A549 (cell line): ENCODE measurements around the gene APBB2. TPM values are rescaled to one million over a fixed set of nuclear protein-coding genes. Genes with fewer than 3 reads are reported as not detected.

Experiments used
- ATAC-seq, 2 experiments: fragments of 200-7000 bp in 1 of 2; fragments of >200 bp in 1 of 2; cut with Nextera tagmentation in 1 of 2; cut with Tn5 transposase in 1 of 2; 3 replicates each; pipeline versions ENCODE4 v1.8.0 to v1.9.1; 2018 to 2020; ENCODE audit warnings: mild to moderate bottlenecking in 1 of 2, moderate library complexity in 1 of 2
- CTCF ChIA-PET: fragments of 300-600 bp; sonication (Branson Sonifier 250); formaldehyde crosslinking; extraction: SDS; loops from one replicate; lab custom pipeline; 2021; ENCODE audit warnings: antibody characterized with exemption, inconsistent platforms; lab: Yijun Ruan, JAX
- POLR2A ChIA-PET: fragments of 350-600 bp; formaldehyde crosslinking; extraction: SDS; loops from one replicate; lab custom pipeline; 2021; ENCODE audit warnings: antibody characterized with exemption, inconsistent platforms; lab: Yijun Ruan, JAX
- DNase-seq, 2 experiments: peaks; one replicate each; pipeline versions ENCODE4 v3.0.0 to v3.0.0-alpha.2; 2011 to 2016; ENCODE audit warnings: low read depth in 1 of 2, low spot score in 1 of 2
- FAIRE-seq: peaks from 2 replicates; lab custom pipeline; 2011; peaks lifted over from hg19 to GRCh38; lab: Jason Lieb, UNC
- H3K27ac ChIP-seq, 2 experiments: fragments of >200 bp; sonication (Bioruptor Twin); formaldehyde crosslinking; 3 replicates each; pipeline ENCODE4 v1.5.1; 2016 to 2017
- H3K4me1 ChIP-seq: fragments of >200 bp; sonication (Bioruptor Twin); formaldehyde crosslinking; 3 replicates; pipeline ENCODE4 v1.6.1; 2016
- H3K4me2 ChIP-seq: fragments of >200 bp; sonication (Bioruptor Twin); formaldehyde crosslinking; 3 replicates; pipeline ENCODE4 v1.6.1; 2016
- H3K4me3 ChIP-seq: fragments of >200 bp; sonication (Bioruptor Twin); formaldehyde crosslinking; 3 replicates; pipeline ENCODE4 v1.5.1; 2016
- H3K9me3 ChIP-seq: fragments of >200 bp; sonication (Bioruptor Twin); formaldehyde crosslinking; 3 replicates; pipeline ENCODE4 v1.6.1; 2016
- CBX2 ChIP-seq: fragments of 200-600 bp; sonication (generic); IDR thresholded peaks from 2 replicates; pipeline ENCODE4 v1.6.1; 2016; ENCODE audit warnings: low read depth, mild to moderate bottlenecking, borderline replicate concordance
- EP300 ChIP-seq, 2 experiments: fragments of >200 bp; sonication (Bioruptor Twin); formaldehyde crosslinking; IDR thresholded peaks; 2 replicates in 1 of 2; 3 replicates in 1 of 2; pipeline ENCODE4 v1.6.1; 2016 to 2017
- HEYL ChIP-seq: fragments of 250-450 bp; sonication (Bioruptor Pico); IDR thresholded peaks from 2 replicates; pipeline ENCODE4 v1.8.0; 2021; ENCODE audit warnings: mild to moderate bottlenecking, moderate library complexity
- HMGXB4 ChIP-seq: fragments of 250-450 bp; sonication (Bioruptor Pico); IDR thresholded peaks from 2 replicates; pipeline ENCODE4 v1.5.0; 2021; ENCODE audit warnings: mild to moderate bottlenecking, moderate library complexity, borderline replicate concordance
- JUN ChIP-seq, 2 experiments: fragments of >200 bp; sonication (Bioruptor Twin); formaldehyde crosslinking; IDR thresholded peaks; 2 replicates in 1 of 2; 3 replicates in 1 of 2; pipeline ENCODE4 v1.6.1; 2016 to 2017
- MAFK ChIP-seq: fragments of 450-650 bp; IDR thresholded peaks from 2 replicates; pipeline ENCODE4 v1.6.1; 2014; ENCODE audit not compliant: partially characterized antibody
- MYC ChIP-seq: IDR thresholded peaks from 2 replicates; pipeline ENCODE4 v1.6.1; 2012; ENCODE audit warnings: mild to moderate bottlenecking, inconsistent platforms, low read length, improper control_type of control experiment, borderline replicate concordance
- PBX3 ChIP-seq: IDR thresholded peaks from 2 replicates; pipeline ENCODE4 v1.6.1; 2012
- PHF8 ChIP-seq: fragments of 200-600 bp; sonication (generic); IDR thresholded peaks from 2 replicates; pipeline ENCODE4 v1.6.1; 2016; ENCODE audit warnings: low read depth, mild to moderate bottlenecking, antibody characterized with exemption, moderate library complexity, borderline replicate concordance
- POLR2AphosphoS2 ChIP-seq: conservative IDR thresholded peaks from 2 replicates; pipeline ENCODE4 v1.6.1; 2012; ENCODE audit warnings: low read length, improper control_type of control experiment, inconsistent platforms
- RAD21 ChIP-seq, 2 experiments: fragments of >200 bp in 1 of 2; sonication (Bioruptor Twin) in 1 of 2; formaldehyde crosslinking in 1 of 2; IDR thresholded peaks in 1 of 2; conservative IDR thresholded peaks in 1 of 2; 2 replicates in 1 of 2; 3 replicates in 1 of 2; pipeline ENCODE4 v1.6.1; 2012 to 2018; ENCODE audit warnings: inconsistent platforms in 1 of 2
- TFCP2L1 ChIP-seq: fragments of 250-450 bp; sonication (Bioruptor Pico); IDR thresholded peaks from 2 replicates; pipeline ENCODE4 v1.5.0; 2021; ENCODE audit warnings: mild to moderate bottlenecking
- ZFP36 ChIP-seq: fragments of 450-650 bp; IDR thresholded peaks from 2 replicates; pipeline ENCODE4 v1.6.1; 2014; ENCODE audit warnings: borderline replicate concordance; ENCODE audit not compliant: partially characterized antibody
- ZSCAN20 ChIP-seq: fragments of 250-450 bp; sonication (Bioruptor Pico); IDR thresholded peaks from 2 replicates; pipeline ENCODE4 v1.8.0; 2022; ENCODE audit warnings: mild to moderate bottlenecking, moderate library complexity
- WGBS: methylation state at CpG from one replicate; pipeline ENCODE4 v1.1.6; 2017; ENCODE audit errors: missing lambda C conversion rate; 5-methylcytosine and 5-hydroxymethylcytosine counted together
- polyA plus RNA-seq, 4 experiments: library from polyadenylated mRNA; depleted of rRNA in 3 of 4; stranded (reverse); fragments of >200 nt; fragmentation: RNase III in 1 of 4; extraction: RNeasy Plus Mini Kit Qiagen cat#74134 plus additional on column Dnase treatment in 1 of 4; gene quantifications; 2 replicates in 3 of 4; 3 replicates in 1 of 4; pipeline ENCODE4 v1.2.3, GENCODE V29; 2011 to 2017
- TF ChIP-seq, protein P1 (sequence below): fragments of 150-350 bp; IDR thresholded peaks from 2 replicates; pipeline ENCODE4 v1.6.1; 2014; ENCODE audit warnings: low read depth, mild to moderate bottlenecking, low read length
- TF ChIP-seq, protein P2 (sequence below): fragments of 250-450 bp; sonication (Bioruptor Pico); IDR thresholded peaks from 2 replicates; pipeline ENCODE4 v1.5.0; 2020; ENCODE audit warnings: low read depth, mild to moderate bottlenecking, moderate library complexity

Gene APBB2
- polyA plus RNA-seq, 2 of the 4 experiments (the other 2 are of a cell fraction) = 8.3 to 31.9 TPM

- ChIA-PET CTCF (interaction anchor here (1.0 kb wide), 1 partner anchor 13 kb away, joined by 3 read pairs; no protein-coding TSS in a partner anchor), POLR2A (no interaction called here)
- Histone ChIP-seq H3K9me3 (0 out of 3 replicates have a peak, but pooled peaks cover 7% of the 10 kb centered on the region), H3K4me2 (no peak overlapping the region), H3K4me1 (0 out of 3 replicates have a peak, but pooled peaks cover 4% of the 10 kb centered on the region), H3K27ac (no peak overlapping the region), H3K4me3 (no peak overlapping the region)
- FAIRE-seq = no peak
- DNase-seq = no peak
- ATAC-seq = no peak
- 83% methylated on average over 5 of the region's 5 CpGs for WGBS
- TF ChIP-seq, protein P1, sequence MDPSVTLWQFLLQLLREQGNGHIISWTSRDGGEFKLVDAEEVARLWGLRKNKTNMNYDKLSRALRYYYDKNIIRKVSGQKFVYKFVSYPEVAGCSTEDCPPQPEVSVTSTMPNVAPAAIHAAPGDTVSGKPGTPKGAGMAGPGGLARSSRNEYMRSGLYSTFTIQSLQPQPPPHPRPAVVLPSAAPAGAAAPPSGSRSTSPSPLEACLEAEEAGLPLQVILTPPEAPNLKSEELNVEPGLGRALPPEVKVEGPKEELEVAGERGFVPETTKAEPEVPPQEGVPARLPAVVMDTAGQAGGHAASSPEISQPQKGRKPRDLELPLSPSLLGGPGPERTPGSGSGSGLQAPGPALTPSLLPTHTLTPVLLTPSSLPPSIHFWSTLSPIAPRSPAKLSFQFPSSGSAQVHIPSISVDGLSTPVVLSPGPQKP = no peak
- TF ChIP-seq RAD21 (conservative IDR thresholded peaks at IDR 0.05 in 1 of 2, IDR thresholded peaks at IDR 0.05 in 1 of 2) (no peak), TFCP2L1 (CRISPR knock-in tag) (no peak), ZSCAN20 (CRISPR knock-in tag) (no peak), EP300 (IDR thresholded peaks at IDR 0.05) (no peak), MYC (no peak), HMGXB4 (CRISPR knock-in tag) (no peak)
- TF ChIP-seq, protein P2, sequence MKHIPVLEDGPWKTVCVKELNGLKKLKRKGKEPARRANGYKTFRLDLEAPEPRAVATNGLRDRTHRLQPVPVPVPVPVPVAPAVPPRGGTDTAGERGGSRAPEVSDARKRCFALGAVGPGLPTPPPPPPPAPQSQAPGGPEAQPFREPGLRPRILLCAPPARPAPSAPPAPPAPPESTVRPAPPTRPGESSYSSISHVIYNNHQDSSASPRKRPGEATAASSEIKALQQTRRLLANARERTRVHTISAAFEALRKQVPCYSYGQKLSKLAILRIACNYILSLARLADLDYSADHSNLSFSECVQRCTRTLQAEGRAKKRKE (CRISPR knock-in tag) = no peak
These were observed 132.5 kb downstream of the APBB2 start for GRCh38 chr4:41081847-41082246.

DNA sequence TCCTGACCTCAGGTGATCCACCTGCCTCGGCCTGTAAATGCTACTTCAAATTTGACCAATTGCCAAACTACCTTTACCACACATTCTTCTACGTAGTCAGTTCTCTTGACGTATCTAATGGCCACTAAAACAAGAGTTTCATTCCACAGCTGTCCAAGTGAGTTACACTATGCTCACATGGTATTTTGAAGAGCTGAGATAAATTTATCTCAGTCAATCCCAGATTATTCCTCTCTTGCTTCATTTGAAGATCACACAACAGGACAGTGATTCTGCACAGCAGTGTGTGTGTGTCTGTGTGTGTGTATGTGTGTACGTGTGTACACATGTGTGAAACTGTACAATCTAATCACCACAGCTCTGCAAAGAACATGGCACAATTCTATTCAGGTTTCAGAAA is 133.4 kb downstream of the APBB2 start:
- no peak for TF ChIP-seq HEYL (CRISPR knock-in tag)
- no peak for TF ChIP-seq PHF8
- TF ChIP-seq MAFK = no peak
- no peak for TF ChIP-seq CBX2
- TF ChIP-seq POLR2AphosphoS2 = no peak
- TF ChIP-seq ZFP36 = no peak
- TF ChIP-seq JUN (IDR thresholded peaks at IDR 0.05) = no peak
- TF ChIP-seq PBX3 = no peak
- ChIA-PET POLR2A (no interaction called here), CTCF (interaction anchor here (1.0 to 1.3 kb wide), 3 partner anchors 9 to 105 kb away, joined by 3 to 5 read pairs (median 3); no protein-coding TSS in a partner anchor)
- Histone ChIP-seq H3K27ac (no peak overlapping the region), H3K9me3 (0 out of 3 replicates have a peak, but pooled peaks cover 4% of the 10 kb centered on the region), H3K4me1 (0 out of 3 replicates have a peak, but pooled peaks cover 4% of the 10 kb centered on the region), H3K4me3 (no peak overlapping the region), H3K4me2 (no peak overlapping the region)
- FAIRE-seq = no peak
- no peak for DNase-seq
- WGBS = 91% methylated on average over 4 of the region's 4 CpGs
- no peak for ATAC-seq
